NCI-H128 (cell line): ENCODE measurements around the gene SEMA3D.

ENCODE experiments used
- DNase-seq: peaks from one replicate; lab custom pipeline; 2025; ENCODE audit not compliant: unreplicated experiment; lab: John Stamatoyannopoulos, UW

The SEMA3D gene

DNA sequence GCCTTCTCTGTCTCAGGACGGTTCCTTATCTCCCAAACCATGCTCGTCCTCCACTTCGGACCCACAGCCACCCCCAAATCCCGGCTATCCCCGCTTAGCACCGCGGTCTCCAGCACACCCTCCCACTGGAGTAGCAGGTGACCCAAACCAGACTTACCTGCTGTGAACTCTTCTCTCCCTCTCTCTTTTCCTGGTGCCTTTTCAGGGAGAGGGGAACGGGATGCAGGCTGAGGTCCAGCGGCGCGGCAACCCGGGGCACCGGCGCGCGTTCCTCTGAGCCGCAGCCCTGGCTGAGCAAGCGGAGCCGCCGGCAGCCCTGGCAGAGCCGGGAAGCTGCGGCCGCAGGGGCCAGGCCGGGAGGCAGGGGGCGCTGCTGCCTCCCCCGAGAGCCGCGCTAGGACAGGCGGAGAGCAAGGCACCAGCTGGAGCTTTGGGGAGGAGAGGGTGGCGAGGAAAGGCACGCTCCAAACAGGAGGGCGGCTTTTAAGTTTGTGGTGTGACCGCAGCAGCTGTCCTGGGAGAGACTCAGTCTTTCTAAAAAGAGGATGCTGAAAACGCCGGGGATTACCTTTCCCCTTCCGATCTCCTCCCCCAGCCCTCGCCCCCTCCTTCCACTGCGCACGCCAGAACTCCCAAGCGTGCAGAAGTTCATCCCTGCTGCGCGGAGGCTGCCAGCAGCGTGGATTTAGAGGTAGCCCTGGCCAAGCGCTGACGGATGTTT lies at the start of gene SEMA3D:
SEMA3D (minus strand) TSS at position 536 of the 721 bp plus-strand sequence. CDS start 65,165 bp downstream, outside the sequence.
- DNase-seq: peak; percentile 4

DNA sequence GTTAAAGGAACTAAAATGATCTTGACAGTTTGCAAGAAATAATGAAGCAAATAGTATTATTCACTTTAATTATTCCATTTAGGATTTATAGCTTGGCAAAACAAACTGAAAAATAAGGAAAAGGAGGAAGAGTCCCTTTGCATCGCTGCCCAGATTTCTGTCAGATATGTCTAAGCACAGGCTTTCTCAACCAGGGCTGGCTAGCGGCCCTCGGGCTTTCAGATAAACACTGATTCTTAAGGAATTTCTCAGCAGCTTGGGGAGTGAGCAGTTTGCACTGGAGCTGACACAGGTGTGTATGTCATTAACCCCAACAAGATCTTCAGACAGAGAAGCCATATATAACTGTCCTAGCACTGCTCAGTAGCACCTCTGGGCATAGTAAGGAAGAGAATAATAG lies 47.9 kb upstream of the SEMA3D start:
- DNase-seq: no peak

DNA sequence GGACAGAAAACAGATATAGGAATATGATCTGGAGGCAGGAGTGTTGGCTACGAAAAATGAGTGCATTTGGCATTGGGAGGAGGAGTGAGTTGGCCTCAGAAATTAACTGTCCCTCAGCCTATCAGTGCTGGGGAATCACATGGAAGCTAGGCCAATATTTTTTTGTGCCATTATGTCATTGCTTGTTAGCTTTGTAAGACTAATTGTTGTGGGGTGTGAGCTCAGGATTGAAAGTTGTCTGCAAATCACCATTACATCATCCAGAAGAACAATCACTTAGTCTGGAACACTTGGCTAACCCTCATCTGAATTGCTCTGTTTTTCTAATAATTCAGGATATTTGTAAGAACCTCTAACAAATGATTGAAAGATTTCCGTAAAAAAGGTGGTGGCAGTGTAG lies 45.2 kb upstream of the SEMA3D start:
- no peak for DNase-seq

DNA sequence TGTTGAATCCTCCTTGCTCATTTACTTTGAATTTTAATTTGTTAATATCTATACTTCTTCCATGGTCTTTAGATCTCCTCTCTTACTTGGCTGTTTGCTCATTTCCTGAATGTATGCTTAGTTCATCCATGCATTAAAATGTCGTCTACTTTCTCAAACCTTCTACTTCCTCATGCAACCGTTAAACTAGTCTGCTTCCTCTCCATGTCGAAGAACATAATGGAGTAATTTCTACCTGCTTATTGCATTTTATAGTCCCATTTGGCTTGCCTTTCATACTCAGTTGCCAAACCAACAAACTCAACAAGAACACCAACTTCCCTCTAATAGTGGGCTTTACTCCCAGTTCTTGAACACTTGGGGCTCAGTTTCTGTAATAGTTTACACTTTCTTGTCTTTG lies 43.8 kb upstream of the SEMA3D start:
- no peak for DNase-seq

DNA sequence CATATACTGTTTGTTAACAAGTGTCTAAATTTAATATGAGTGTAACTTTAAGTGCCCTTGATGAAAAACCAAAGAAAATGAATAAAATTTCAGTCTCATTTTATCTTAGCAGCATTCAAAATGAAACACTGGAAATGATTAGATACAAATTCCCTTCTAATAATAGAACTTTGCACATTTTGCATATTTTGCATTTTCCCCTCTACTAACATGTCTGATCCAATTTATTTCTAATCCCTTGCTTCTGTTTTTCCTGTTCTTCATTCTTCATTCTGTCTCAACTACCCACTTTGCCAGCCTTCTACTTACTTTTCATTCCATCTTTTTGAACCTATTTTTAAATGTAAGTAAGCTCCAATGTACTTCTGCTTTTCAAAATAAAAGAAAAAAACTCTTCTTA lies 42.7 kb upstream of the SEMA3D start:
- DNase-seq: no peak

DNA sequence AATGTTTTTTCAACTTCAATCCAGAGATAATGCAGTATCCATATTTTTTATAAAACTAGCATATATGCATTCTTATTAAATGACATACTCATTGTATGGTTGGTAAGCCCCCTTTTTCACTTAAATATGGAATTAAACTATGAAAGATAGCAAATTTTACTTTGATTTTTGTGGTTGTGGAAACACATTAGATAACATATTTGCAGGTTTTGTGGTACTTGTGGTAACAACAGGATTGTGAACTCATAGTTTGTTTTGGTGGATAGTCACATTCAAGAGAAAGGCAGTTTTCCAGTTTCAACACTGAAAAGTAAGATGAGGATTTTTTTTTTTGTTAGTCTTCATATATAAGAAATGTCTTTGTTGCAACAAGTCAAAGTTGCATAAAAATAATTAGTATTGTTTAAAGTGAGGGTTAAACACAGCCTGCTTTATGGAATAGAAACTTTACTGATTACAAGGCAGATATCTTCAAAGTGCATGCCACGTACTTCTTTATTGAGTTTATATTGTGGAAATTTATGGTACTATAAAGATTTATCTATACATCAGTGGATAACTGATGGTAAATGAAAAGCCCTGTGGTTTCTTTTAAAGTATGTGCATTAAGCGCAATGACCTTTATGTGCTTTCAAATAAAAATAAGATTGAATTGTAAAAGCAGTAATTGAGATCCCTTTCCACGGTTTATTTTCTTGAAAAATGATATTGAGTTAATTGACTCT lies 39.7 kb upstream of the SEMA3D start:
- DNase-seq: no peak

DNA sequence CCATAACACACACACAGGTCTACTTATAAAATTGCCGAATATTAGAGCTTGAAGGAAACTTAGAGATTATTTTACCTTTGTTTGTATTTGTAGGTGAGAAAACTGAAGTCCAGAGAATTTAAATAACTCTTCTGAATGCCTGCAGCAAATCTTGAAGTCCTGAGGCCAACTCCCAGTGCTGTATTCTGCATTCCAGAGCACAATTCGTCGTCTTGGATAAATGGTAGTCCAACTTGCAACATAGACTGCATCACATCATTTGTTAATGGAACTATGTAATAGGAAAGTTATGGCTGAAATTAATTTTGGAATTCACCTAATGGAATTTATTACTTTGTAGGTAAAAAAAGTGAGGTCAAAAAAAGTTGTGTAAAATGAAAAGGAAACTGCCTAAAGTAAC lies 37.3 kb upstream of the SEMA3D start:
- DNase-seq: no peak

DNA sequence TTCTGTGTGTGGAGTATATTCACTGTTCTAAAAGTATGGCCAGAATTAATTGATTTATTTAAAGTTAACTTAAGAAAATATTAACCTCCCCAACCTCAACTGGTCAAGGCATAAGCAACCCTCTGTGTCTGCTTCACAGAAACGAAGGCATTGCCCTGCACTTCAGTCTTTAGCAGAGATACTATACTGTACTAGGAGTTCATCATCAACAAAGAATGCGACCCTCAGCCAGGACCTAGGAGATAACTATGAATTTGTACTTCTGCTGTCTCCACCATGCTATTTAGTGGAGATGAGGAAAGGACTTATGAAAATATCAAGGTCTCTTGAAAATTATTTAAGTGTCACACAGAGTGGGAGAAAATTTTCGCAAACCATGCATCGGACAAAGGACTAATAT lies 35.7 kb upstream of the SEMA3D start:
- no peak for DNase-seq

DNA sequence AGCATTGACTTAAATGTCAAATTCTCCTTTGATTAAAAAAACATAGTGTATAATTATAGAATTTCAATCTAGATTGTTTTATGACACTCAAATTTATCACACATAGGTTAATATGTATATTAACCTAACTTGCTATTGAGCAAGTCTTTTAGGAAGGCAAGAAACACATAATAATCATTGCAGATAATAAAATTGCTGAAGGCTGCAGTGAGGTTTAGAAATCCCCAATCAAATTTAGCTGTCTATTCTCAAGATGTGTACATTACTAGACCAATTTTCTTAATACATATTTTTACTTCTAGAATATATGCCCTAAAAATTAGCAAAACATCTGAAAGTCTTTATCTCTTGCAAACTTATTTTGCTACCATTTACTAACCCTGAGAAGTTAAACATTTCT lies 34.9 kb upstream of the SEMA3D start:
- DNase-seq: no peak

DNA sequence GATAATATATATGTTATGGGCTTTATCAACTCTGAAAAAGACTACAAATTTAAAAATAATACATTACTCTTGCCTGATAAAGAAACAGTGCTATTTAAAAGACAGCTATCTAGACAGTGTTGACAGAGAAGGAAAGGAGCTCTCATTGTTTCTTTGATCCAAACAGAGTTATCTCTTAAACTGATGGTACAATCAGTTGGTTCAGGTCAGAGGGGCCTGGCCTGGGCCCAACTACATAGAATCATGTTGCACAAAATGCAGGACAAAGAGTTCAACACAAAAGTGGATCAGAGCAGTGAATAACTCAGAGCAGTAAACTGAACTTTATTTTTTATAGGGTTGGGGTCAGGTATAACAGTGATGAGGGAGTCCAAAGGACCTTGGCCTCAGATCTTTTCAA lies 33.8 kb upstream of the SEMA3D start:
- no peak for DNase-seq

DNA sequence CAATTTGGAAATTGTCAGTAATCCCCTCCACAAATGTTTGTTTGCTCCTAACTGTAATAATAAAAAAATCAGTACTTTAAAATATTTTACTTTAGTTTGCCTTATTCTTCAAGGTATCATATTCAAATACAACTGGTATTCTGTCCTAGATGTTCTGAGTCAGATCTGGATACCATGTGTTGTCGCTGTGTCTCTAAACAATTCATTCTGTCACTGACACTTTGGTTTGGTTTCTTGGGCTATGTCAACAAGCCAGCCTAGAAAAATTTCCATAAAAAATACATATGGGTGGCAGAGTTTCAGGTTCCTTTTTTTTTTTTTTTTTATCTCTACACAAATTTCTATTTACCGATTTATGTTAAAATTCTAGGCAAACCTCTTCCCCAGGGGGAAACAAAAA lies 33.2 kb upstream of the SEMA3D start:
- DNase-seq: no peak

DNA sequence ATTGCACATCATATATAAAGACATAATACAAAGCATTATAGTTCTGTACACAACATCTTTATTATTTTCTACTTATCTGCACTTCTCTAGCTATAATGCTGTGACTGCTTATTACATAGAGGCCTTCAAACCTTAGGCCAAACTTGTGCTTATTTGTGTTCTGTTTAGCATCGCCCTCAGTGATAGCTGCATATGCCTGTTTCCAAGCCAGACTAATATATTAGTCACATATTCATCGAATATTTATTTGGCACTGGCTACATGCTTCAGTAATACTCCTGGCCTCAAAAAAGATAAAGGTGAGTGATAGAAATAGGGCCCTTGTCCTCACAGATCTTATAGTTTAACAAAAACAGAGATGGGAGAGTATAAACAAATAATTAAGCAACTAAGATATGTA lies 30.2 kb upstream of the SEMA3D start:
- no peak for DNase-seq

DNA sequence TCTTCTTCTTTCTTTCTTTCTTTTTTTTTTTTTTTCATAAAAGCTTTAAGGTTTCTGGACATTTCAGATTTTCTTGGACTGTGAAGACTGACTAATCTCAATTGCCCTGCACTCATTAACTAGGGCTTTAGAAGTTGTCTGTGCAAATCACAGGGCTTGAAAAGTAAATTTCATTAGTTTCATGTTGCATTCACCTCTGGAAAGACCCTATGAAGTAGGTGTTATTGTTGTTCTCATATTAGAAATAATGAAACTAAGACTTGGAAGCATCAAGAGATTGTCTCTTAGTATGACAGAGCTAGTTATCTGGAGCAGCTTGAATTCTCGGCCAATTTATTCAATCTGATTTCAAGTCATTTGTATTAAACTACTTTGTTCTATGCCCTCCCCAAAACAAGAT lies 28.2 kb upstream of the SEMA3D start:
- DNase-seq: no peak

DNA sequence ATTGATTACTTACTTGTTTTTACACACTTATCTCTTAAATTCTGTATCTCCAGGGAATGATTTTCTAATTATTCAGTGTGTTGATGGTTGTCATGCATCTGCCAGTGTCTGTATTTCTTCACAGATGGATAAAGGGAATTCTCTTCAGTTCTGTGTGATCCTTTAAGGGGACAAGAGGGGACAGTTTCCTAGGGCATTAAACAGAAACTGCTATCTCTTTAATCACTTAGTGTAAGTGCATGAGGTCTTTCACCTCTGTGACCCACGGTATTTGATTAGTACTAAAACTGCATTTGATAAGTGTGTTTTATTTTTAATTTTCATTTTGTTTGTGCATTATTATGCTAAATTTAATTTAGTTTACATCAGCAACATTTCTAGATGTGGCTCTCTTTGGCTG lies 26.6 kb upstream of the SEMA3D start:
- no peak for DNase-seq

DNA sequence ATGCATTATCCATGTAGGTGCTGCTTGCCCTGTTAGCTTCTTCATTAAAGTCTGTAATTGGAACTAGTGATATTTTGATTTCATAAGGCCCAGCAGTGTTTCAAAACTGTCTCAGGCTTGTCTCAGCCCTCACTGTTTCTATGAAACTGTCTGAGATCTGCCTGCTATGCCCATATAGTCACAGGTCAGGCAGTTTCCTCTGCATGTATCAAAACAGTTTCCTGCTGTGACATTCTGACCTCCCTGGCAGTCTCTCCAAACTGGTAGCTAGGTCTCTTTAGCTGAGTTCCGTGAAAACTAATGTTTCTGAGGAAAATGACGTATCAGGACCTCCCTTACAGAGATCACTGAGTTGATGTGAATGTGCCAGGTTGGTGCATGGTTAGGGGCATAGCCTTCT lies 18.9 kb upstream of the SEMA3D start:
- DNase-seq: no peak

DNA sequence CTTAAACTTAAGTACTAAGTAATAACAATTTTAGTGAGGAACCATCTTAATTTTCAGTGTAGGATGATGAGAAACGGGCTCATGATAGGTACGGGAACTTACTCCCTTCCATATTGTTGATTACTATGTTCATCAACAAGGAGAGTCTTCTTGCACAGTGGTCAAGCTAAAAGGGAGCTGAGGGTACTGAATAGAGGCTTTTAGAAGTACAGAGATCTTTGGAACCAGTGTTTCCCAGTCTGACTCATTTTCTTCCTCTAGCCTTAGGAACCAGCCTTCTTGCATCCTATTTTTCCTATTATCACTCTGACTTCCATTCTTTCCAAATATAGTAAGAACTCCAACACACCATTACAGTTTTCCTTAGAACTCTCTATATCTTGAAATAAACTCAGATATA lies 17.6 kb upstream of the SEMA3D start:
- DNase-seq: no peak

DNA sequence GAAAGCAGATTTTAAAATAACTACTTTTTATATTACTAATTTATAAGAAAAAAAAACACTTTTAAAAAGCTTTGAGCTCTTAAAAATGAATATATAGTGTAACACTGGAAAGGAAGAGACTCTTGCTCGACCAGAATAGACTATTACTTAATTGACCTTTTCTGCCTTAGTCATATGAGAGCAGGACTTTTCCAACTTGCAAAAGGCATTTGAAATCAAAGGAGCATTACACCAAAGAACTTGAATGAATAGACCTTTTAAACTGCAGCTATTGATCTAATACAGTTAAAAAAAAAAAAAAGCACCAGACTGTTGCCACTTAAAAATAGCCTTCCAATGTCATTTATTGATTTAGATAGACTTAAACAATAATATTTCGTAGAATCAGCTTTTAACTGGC lies 17.2 kb upstream of the SEMA3D start:
- no peak for DNase-seq

DNA sequence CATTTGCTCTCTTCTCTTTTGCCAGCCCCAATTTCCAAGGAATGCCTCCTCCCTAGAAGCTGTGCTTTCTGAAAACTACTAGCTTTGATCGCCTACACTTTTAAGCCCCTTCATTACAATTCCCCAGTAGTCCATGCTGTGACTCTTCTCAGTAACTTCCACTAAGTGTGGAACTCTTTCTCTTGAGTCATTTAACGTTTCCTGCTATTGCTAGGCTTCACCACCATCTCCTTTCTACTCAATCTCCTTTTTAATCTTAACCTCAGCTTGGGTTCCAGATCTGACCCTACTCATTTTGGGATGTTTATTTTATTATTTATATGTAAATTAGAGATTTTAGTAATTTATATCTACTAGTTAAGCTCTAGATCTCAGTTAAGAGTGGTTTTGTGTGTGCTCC lies 14.4 kb upstream of the SEMA3D start:
- no peak for DNase-seq

DNA sequence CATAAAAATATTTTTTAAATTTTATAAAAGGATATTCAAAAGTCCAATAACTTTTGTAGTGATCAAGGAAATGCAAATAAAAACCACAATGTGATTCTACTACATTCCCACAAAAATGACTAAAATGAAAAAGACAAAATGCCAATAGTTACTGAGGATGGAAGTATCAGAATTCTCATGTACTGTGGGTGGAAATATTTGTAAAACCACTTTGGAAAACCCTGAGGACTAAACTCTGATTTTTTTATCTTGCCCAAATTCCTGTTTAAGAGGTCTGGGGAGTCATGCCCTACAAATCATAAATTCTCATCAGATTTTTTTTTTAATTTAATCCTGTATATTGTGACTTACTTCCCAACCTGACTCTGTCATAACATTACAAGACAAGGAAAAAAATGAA lies 9.8 kb upstream of the SEMA3D start:
- DNase-seq: no peak

DNA sequence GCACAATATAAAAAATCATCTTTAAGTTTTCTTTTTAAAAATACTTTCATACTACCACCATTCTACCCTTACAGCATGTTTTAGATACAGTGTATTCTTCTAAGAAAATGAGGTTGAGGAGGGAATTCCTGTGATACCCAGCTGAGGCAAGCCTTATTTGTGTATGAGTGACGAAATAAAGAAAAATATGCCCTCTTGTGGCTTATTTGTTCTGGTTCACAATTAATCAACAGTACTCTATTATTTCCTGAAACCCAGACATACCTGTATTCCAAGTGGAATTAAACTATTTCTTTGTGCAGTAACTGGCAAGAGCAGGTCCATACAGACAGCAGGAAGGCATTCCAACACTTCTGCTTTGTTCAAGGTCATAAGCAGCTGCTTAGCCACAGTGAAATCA lies 4.5 kb upstream of the SEMA3D start:
- DNase-seq: no peak

DNA sequence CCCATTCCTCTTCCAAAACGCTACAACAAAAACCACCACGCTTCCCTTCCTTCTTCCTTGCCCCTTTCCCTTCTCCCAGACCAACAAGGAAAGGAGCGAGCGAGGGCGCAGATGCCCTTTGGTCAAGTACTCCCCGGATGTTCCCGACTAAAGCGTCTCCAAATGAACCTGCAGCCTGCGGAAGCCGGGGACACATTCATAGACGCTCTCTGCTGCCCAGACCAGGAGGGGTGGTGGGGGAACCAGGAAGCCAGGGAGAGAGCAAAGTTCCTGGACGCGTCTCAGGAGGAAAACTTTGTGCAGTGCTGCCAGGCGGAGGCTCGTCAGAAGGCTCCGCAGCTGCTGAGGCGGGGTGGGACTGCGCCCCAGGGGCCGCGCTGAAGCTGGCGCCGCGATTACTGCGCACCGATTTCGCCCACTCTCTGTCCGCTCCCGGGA lies 754 bp downstream of the SEMA3D start:
- DNase-seq: no peak

DNA sequence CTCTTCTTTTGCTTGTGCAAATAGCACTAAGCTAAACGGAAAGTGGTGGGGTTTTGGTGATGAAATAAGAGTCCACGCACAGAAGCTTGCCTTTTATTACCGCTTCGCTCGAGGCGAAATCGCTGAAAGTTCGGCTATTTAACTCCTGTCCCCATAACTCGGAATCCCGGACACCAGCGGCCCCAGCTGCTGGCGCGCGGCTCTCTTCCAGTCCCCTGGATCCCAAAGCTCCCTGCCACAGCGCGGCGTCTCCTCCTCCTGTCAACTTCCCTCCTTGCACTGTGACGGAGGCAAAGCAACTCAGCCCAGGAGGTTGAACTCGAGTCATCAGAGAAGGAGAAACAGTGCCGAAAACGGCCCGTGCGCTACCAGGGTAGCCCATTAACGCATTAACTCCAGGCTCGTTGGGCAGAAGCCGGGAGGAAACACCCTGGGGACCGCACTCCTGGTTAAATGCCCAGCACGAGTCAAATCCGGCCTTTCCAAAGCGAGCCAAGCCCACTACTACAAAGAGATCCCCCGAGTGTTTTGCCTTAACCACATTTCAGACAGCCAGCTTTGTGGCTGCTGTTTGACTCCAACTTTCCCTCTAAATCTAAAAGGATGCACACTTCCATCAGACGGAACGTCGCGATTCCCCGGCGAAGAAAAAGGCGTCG lies 1.3 kb downstream of the SEMA3D start:
- no peak for DNase-seq
